ENCODE results near the gene CACNB1.

The CACNB1 gene

GRCh38 chr17:39197380-39198185, at the start of gene CACNB1:
Gene CACNB1, minus strand, starts transcription at chr17:39197669. Its CDS starts 174 bp downstream, at chr17:39197495.
- peak; percentile 66 for DNase-seq

GRCh38 chr17:39246274-39246673, 48.8 kb upstream of the CACNB1 start:
- DNase-seq, result peak; percentile 1

GRCh38 chr17:39244600-39245570, 47.4 kb upstream of the CACNB1 start:
- DNase-seq, result peak; percentile 92

- peak; percentile 13 for DNase-seq
Observed at GRCh38 chr17:39244016-39244599, 46.6 kb upstream of the CACNB1 start.

GRCh38 chr17:39243155-39243554, 45.7 kb upstream of the CACNB1 start:
- DNase-seq, result peak; percentile 1

GRCh38 chr17:39240631-39241030, 43.2 kb upstream of the CACNB1 start:
- no peak for DNase-seq

GRCh38 chr17:39239640-39240314, 42.3 kb upstream of the CACNB1 start:
- peak; percentile 67 for DNase-seq

- DNase-seq, result peak; percentile 77
Observed at GRCh38 chr17:39238311-39238972, 41.0 kb upstream of the CACNB1 start.

- DNase-seq, result no peak
Observed at GRCh38 chr17:39237586-39237985, 40.1 kb upstream of the CACNB1 start.

GRCh38 chr17:39236981-39237441, 39.5 kb upstream of the CACNB1 start:
- DNase-seq, result no peak

GRCh38 chr17:39236450-39236927, 39.0 kb upstream of the CACNB1 start:
- DNase-seq, result no peak

GRCh38 chr17:39235555-39236449, 38.3 kb upstream of the CACNB1 start:
- DNase-seq, result peak; percentile 34

GRCh38 chr17:39231591-39232551, 34.4 kb upstream of the CACNB1 start:
- peak; percentile 68 for DNase-seq

GRCh38 chr17:39231091-39231561, 33.7 kb upstream of the CACNB1 start:
- no peak for DNase-seq

GRCh38 chr17:39230361-39230760, 32.9 kb upstream of the CACNB1 start:
- no peak for DNase-seq

GRCh38 chr17:39229274-39229913, 31.9 kb upstream of the CACNB1 start:
- DNase-seq, result no peak

- no peak for DNase-seq
Observed at GRCh38 chr17:39227364-39227919, 30.0 kb upstream of the CACNB1 start.

GRCh38 chr17:39225959-39226683, 28.7 kb upstream of the CACNB1 start:
- peak; percentile 75 for DNase-seq
